ENCODE results near the gene PDE6H.

DNA sequence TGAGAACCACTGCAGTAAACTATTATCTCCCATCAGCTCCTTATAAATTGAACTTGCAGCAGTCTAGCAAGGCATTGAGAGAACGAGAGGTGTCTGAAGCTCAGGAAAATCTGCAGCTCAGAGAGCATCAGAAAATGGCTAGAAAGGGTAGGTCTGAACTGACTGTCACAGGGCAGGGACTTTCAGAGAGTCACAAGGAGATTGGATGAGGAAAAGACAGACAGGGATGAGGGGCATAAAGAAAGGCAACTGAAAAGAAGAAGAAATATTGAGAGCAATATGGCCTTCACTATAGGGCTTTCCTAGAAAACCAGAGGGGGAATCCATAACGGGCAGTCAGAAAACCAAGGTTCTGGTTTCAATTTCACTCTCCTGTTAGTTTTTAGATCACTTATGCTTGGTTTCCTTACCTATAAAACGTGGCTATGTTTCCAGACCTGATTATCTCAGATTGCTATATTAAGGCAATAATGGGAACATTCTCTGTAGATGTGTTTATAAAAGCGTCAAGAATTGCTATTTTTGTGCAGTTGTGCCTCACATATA lies 40.9 kb downstream of the PDE6H start:
- TF ChIP-seq, protein P1, sequence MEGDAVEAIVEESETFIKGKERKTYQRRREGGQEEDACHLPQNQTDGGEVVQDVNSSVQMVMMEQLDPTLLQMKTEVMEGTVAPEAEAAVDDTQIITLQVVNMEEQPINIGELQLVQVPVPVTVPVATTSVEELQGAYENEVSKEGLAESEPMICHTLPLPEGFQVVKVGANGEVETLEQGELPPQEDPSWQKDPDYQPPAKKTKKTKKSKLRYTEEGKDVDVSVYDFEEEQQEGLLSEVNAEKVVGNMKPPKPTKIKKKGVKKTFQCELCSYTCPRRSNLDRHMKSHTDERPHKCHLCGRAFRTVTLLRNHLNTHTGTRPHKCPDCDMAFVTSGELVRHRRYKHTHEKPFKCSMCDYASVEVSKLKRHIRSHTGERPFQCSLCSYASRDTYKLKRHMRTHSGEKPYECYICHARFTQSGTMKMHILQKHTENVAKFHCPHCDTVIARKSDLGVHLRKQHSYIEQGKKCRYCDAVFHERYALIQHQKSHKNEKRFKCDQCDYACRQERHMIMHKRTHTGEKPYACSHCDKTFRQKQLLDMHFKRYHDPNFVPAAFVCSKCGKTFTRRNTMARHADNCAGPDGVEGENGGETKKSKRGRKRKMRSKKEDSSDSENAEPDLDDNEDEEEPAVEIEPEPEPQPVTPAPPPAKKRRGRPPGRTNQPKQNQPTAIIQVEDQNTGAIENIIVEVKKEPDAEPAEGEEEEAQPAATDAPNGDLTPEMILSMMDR (IDR thresholded peaks at IDR 0.05; ENCODE audit: low read depth, low read length, poor library complexity, severe bottlenecking): no peak
- no peak for TF ChIP-seq EZH2phosphoT487 (IDR thresholded peaks at IDR 0.05; ENCODE audit: borderline replicate concordance, low read length)

Data from DOHH2 (cell line).